Bronchial epithelial cell (primary cell): ENCODE measurements around the gene DMBT1. TPM values are rescaled to one million over a fixed set of nuclear protein-coding genes. Genes with fewer than 3 reads are reported as not detected.

Experiments used
- DNase-seq: peaks from one replicate; pipeline ENCODE4 v3.0.0-alpha.2; 2010; ENCODE audit warnings: low read depth
- FAIRE-seq: peaks from 2 replicates; lab custom pipeline; 2011; peaks lifted over from hg19 to GRCh38; lab: Jason Lieb, UNC
- H3K27me3 ChIP-seq: 2 replicates; pipeline ENCODE4 v1.5.1; 2011; ENCODE audit warnings: low read length; ENCODE audit not compliant: control insufficient read depth, insufficient read depth
- H3K36me3 ChIP-seq: 2 replicates; pipeline ENCODE4 v1.5.1; 2011; ENCODE audit warnings: low read length; ENCODE audit not compliant: control insufficient read depth, insufficient read depth
- H3K4me3 ChIP-seq: 2 replicates; pipeline ENCODE4 v1.5.1; 2011; ENCODE audit warnings: mild to moderate bottlenecking, low read depth, low read length, control low read depth
- total RNA-seq: library from RNA; depleted of rRNA; stranded (reverse); fragments of >200 nt; gene quantifications from 2 replicates; pipeline ENCODE4 v1.2.1, GENCODE V29; 2014
- TF ChIP-seq, protein P1 (sequence below): IDR thresholded peaks from 2 replicates; pipeline ENCODE4 v1.5.1; 2011; ENCODE audit warnings: mild to moderate bottlenecking, moderate library complexity, low read length, control low read depth, inconsistent platforms; ENCODE audit not compliant: insufficient read depth, severe bottlenecking

The DMBT1 gene
- total RNA-seq, 1 donor from 2014 or later = not detected

DNA sequence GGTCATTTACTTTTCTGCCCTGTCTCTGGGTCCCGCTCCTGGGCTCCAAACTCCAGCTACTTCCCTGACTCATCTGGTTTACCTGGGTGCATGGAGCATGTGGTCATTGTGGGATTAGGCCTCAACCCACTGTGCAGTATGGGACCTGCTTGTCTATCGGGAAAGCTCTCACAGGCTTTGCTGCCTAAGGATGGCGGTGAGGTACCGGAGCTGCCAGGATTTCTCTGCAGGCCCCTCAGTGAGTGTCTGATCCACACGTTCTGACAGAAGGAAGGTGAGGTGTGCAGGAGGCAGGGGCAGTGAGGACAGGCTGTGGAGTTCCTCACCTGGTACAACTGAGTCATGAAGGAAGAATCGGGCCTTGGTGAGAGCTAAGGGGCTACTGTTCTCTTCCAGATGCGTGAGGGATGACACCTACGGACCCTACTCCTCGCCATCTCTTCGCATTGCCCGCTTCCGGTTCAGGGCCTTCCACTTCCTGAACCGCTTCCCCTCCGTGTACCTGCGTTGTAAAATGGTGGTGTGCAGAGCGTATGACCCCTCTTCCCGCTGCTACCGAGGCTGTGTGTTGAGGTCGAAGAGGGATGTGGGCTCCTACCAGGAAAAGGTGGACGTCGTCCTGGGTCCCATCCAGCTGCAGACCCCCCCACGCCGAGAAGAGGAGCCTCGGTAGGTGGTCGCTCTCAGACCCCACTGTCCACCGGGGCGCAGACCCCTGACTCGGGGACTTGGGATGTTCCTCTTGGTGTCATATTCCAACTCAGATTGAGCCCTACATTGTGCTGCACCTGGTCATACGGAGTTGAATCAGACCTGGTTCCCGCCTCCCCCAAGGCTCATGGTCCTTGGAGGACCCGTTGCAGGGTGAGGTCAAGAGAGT lies 82.4 kb downstream of the DMBT1 start:
- FAIRE-seq (no peak), DNase-seq (no peak)
- no peaks in the 10 kb centered on the region for H3K36me3 ChIP-seq
- no peak overlapping the region for H3K4me3 ChIP-seq
- H3K27me3 ChIP-seq = peaks cover 1% of the 10 kb centered on the region
- TF ChIP-seq, protein P1, sequence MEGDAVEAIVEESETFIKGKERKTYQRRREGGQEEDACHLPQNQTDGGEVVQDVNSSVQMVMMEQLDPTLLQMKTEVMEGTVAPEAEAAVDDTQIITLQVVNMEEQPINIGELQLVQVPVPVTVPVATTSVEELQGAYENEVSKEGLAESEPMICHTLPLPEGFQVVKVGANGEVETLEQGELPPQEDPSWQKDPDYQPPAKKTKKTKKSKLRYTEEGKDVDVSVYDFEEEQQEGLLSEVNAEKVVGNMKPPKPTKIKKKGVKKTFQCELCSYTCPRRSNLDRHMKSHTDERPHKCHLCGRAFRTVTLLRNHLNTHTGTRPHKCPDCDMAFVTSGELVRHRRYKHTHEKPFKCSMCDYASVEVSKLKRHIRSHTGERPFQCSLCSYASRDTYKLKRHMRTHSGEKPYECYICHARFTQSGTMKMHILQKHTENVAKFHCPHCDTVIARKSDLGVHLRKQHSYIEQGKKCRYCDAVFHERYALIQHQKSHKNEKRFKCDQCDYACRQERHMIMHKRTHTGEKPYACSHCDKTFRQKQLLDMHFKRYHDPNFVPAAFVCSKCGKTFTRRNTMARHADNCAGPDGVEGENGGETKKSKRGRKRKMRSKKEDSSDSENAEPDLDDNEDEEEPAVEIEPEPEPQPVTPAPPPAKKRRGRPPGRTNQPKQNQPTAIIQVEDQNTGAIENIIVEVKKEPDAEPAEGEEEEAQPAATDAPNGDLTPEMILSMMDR = no peak

DNA sequence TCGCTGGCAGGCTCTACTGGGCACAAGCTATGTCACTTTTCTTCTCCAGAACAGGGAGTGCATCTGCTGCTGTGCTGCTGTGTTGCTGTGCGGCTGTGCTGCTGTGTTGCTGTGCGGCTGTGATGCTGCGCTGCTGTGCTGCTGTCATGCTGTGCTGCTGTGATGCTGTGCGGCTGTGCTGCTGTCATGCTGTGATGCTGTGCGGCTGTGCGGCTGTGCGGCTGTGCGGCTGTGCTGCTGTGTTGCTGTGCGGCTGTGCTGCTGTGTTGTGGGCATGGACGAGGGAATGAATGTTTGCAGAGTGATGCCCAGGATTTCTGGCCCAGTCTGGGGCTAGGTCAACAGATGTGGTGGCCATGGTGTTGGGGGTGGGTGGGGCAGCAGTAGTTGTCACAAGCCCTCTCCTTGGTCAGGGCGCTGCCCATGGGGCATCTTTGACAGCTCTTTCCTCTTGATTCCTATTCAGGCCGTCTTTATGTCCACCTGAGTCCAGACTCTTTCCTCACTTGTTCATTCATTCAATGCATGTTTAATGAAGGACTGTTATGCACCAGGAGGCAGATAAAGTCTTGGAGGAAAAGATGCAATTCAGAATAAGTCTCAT lies 83.5 kb downstream of the DMBT1 start:
- Histone ChIP-seq H3K27me3 (peaks cover 1% of the 10 kb centered on the region), H3K4me3 (no peak overlapping the region), H3K36me3 (no peaks in the 10 kb centered on the region)
- DNase-seq (no peak), FAIRE-seq (no peak)
- TF ChIP-seq, protein P1 = no peak

DNA sequence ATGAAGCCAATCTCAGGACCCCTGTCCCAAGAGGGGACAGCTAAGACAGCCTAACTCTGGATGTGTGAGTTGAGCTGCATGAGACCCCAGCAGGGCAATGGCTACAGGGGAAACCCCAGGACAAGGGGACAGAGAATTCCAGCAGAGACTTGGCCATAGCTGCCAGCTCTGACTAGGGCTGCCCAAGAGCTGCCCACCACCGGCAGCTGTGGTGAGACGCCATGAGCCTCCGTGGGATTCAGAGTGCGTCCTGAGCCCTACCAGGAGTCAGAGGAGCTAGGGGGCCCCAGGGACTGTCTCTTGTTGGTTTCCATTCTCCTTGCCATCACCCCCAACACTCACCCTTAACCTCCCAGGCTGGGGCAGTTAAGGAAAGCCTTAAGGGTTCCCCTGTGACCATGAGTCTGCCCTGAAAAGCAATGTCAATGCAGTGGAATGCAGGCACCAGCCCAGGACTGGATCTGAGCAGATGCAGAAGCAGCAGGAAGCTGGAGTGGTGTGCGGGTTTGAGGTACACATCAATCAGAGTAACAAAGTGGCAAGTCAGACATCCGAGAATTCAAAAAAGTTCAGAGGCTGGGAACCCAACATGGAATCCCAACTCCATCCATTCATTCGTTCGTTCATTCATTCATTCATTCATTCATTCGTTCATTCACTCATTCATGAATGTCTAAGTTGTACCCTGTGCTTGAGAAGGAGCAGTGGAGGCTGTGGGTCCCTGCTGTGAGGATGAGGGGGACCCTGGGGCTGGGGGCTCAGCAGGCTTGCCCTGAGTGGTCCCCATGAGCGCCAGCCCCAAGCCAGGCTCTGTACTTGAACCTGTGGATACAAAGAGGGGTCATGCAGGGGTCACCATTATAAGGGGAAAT lies 86.2 kb downstream of the DMBT1 start:
- no peaks in the 10 kb centered on the region for H3K36me3 ChIP-seq
- H3K4me3 ChIP-seq = no peak overlapping the region
- H3K27me3 ChIP-seq = peaks cover 3% of the 10 kb centered on the region
- TF ChIP-seq, protein P1 = no peak
- DNase-seq (no peak), FAIRE-seq (no peak)

DNA sequence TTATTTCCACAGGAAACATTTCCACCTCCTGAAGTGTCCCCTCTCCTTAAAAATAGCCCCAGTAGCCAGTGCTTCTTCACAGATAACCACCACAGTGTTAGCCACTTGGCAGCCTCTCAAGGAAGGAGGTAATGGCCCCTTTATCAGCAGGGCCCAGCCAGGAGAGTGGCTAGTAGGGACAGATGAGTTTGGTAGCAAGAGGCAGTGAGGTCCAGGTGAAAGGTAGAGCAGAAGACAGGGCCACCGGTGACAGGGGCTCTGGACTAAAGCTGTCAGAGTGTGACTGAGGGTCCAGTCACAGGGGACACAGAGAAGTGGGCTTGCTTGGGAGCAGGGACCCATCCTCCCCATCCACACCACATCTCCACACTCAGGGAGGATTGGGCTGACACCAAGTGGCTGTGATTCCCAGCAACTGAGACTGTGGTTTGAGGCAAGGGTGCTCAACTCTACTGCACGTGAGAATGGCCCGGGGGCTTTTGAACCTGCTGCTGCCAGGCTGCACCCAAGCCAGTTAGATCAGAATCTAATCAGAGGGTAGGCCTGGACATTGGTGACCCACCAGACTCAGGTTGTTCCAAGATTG lies 86.9 kb downstream of the DMBT1 start:
- TF ChIP-seq, protein P1 = no peak
- no peak for FAIRE-seq
- H3K4me3 ChIP-seq = no peak overlapping the region
- H3K36me3 ChIP-seq = no peaks in the 10 kb centered on the region
- H3K27me3 ChIP-seq = peaks cover 3% of the 10 kb centered on the region
- DNase-seq = no peak

DNA sequence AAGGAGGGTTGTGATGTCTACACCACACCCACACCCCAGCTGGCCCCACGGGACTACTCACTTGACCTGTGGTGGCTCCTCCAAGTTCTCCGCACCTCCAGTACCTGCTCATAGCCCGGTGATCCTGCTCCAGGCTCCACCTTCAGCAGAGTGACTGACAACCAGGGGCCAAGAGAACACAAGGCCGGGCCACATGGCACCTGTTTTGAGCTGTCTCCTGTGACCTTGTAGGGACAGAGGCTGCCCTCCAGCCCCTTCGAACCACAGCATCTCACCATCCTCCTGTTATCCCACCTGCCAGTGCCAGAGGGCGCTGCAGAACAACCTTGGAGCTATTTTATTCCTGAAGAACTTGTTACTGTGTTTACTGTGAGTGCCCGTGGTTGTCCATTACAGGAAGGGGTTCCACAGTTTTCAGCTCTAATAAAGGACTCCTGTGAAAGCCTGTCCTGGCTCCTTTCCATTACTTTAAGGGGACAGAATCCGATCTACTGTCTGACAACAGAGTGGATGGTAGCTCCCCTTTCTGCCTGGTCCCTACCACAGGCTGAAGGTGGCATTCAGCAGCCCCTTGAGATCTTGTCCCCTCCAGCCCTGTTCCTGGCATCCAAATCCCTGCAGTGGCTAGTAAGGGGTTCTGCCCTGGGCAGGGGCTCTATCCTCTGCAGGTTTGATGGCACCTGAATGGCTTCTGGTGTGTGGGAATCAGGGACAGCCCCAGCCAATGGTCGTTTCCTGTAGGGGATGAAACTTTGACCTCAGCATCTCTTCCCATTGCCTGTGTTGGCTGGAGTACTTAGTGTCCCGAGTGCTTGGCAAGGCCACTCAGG lies 88.3 kb downstream of the DMBT1 start:
- DNase-seq (peak; percentile 43), FAIRE-seq (no peak)

More for the DNA sequence above, 88.3 kb downstream of the DMBT1 start:
- Histone ChIP-seq H3K27me3 (peaks cover 6% of the 10 kb centered on the region), H3K36me3 (no peaks in the 10 kb centered on the region), H3K4me3 (no peak overlapping the region)
- TF ChIP-seq, protein P1 = peak; percentile 82
